Measurements from ENCODE around the gene CD22.
"Not testable (repeated sequence)": the region's sequence is repeated elsewhere in the genome, so short reads cannot be mapped to it uniquely, and the experiment has no call there.

The CD22 gene

GRCh38 chr19:35363711-35364425 is 34.9 kb downstream of the CD22 start:
- in situ Hi-C loops (cut with HindIII; ENCODE audit: low pct_unique_long_range_greater_than_20kb, low sequenced_read_pairs) = no loop called here
- no peak for TF ChIP-seq JUND (IDR thresholded peaks at IDR 0.05; ENCODE audit: low read depth)
- no peak for DNase-seq (ENCODE audit: low read depth in 1 of 2, low spot score in 1 of 2)

DNA sequence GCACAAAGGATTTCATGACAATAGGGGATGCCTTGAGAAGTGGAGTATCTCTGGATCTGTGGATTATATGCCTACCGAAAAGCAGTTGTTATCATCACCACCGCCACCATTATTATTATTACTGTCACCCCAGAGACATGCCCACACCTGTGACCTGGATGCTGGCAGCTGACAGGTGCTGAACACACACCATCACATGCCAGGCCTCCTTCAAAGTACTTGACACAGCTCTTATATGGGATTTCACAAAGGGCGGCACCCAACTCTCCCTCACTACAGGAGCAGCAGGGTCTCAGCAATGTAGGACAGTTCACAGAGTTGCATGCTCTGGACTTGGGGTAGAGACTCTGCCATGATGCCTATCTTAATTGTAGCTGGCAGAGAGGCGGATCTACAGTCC is 36.3 kb downstream of the CD22 start:
- in situ Hi-C loops (cut with HindIII; ENCODE audit: low pct_unique_long_range_greater_than_20kb, low sequenced_read_pairs) = no loop called here
- no peak for TF ChIP-seq JUND (IDR thresholded peaks at IDR 0.05; ENCODE audit: low read depth)
- DNase-seq (ENCODE audit: low read depth in 1 of 2, low spot score in 1 of 2) = no peak

DNA sequence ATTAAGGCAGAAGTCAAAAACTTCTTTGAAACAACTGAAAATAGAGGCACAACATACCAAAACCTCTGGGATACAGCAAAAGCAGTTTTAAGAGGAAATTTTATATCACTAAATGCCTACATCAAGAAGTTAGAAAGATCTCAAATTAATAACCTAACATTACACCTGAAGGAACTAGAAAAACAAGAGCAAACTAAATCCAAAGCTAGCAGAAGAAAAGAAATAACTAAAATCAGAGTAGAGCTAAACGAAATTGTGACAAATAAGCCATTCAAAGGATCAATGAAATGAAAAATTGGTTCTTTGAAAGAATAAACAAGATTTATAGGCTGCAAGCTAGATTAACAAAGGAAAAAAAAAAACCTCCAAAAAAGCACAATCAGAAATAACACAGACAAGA is 39.4 kb downstream of the CD22 start:
- no peak for DNase-seq (ENCODE audit: low read depth in 1 of 2, low spot score in 1 of 2)
- no peak for TF ChIP-seq JUND (IDR thresholded peaks at IDR 0.05; ENCODE audit: low read depth)
- in situ Hi-C loops (cut with HindIII; ENCODE audit: low pct_unique_long_range_greater_than_20kb, low sequenced_read_pairs) = no loop called here

GRCh38 chr19:35369522-35369921 is 40.5 kb downstream of the CD22 start:
- TF ChIP-seq JUND (IDR thresholded peaks at IDR 0.05; ENCODE audit: low read depth) = no peak
- in situ Hi-C loops (cut with HindIII; ENCODE audit: low pct_unique_long_range_greater_than_20kb, low sequenced_read_pairs) = no loop called here
- no peak for DNase-seq (ENCODE audit: low read depth in 1 of 2, low spot score in 1 of 2)

- in situ Hi-C loops (cut with HindIII; ENCODE audit: low pct_unique_long_range_greater_than_20kb, low sequenced_read_pairs) = no loop called here
- TF ChIP-seq JUND (IDR thresholded peaks at IDR 0.05; ENCODE audit: low read depth) = no peak
- no peak for DNase-seq (ENCODE audit: low read depth in 1 of 2, low spot score in 1 of 2)
Measured at GRCh38 chr19:35370722-35371121, 41.7 kb downstream of the CD22 start, which contains the start of gene GPR42. GPR42 (plus strand) TSS chr19:35371068; CDS start chr19:35371360, 292 bp downstream.

GRCh38 chr19:35373492-35373891 is 44.5 kb downstream of the CD22 start:
- DNase-seq (ENCODE audit: low read depth in 1 of 2, low spot score in 1 of 2) = no peak
- no peak for TF ChIP-seq JUND (IDR thresholded peaks at IDR 0.05; ENCODE audit: low read depth)
- in situ Hi-C loops (cut with HindIII; ENCODE audit: low pct_unique_long_range_greater_than_20kb, low sequenced_read_pairs) = no loop called here

GRCh38 chr19:35374031-35374430 is 45.0 kb downstream of the CD22 start:
- DNase-seq (ENCODE audit: low read depth in 1 of 2, low spot score in 1 of 2); in situ Hi-C loops (cut with HindIII; ENCODE audit: low pct_unique_long_range_greater_than_20kb, low sequenced_read_pairs): not testable (repeated sequence)

GRCh38 chr19:35375505-35376307 is 46.7 kb downstream of the CD22 start:
- no peak for DNase-seq (ENCODE audit: low read depth in 1 of 2, low spot score in 1 of 2)
- TF ChIP-seq JUND (IDR thresholded peaks at IDR 0.05; ENCODE audit: low read depth) = no peak
- in situ Hi-C loops (cut with HindIII; ENCODE audit: low pct_unique_long_range_greater_than_20kb, low sequenced_read_pairs) = no loop called here

DNA sequence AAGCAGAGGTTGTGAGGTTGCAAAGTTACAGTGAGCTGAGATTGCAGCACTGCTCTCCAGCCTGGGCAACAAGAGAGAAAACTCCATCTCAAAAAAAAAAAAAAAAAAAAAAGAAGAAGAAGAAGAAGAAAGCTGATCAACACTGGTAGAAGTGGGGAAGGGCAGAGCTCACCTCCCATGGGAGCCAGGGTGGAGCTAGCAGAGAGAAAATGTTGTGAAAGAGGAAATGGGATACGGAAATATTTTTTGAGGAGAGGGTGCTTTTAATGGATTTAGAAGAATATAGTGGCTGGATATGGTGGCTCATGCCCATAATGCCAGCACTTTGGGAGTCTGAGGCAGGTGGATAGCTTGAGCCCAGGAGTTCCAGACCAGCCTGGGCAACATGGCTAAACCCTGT is 48.7 kb downstream of the CD22 start:
- in situ Hi-C loops (cut with HindIII; ENCODE audit: low pct_unique_long_range_greater_than_20kb, low sequenced_read_pairs) = no loop called here
- no peak for TF ChIP-seq JUND (IDR thresholded peaks at IDR 0.05; ENCODE audit: low read depth)
- no peak for DNase-seq (ENCODE audit: low read depth in 1 of 2, low spot score in 1 of 2)

DNA sequence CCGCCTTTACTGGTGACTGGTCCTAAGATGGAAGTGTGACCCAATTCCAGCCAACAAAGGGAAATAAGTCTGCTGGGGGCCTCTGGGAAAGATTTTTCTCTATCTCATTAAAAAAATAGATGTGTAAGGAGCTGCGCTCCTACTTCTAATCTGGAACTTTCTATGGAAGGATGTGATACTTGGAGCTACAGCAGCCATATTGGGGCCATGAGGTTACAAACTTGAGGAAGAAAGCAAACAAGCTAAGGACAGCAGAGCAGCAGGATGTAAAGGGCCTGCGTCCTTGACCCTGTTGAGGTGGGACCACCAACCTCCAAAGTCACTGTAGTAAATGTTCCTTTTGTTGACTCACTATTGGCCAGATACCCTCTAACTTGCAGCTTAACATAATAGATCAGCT is 49.4 kb downstream of the CD22 start:
- no peak for TF ChIP-seq JUND (IDR thresholded peaks at IDR 0.05; ENCODE audit: low read depth)
- in situ Hi-C loops (cut with HindIII; ENCODE audit: low pct_unique_long_range_greater_than_20kb, low sequenced_read_pairs) = no loop called here

DNA sequence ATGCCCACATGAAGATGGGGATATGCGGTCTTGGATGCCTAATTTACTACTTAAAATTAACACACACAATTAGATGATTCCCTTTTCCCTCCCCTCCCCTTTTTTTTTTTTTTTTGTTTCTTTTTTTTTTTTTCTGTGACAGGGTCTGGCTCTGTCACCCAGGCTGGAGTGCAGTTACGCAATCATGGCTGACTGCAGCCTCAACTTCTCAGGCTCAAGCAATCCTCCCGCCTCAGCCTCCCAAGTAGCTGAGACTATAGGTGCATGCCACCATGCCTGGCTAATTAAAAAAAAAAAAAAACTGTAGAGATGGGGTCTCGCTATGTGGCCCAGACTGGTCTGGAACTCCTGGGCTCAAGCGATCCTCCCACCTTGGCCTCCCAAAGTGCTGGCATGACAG is 50.6 kb downstream of the CD22 start:
- in situ Hi-C loops (cut with HindIII; ENCODE audit: low pct_unique_long_range_greater_than_20kb, low sequenced_read_pairs); DNase-seq (ENCODE audit: low read depth in 1 of 2, low spot score in 1 of 2): not testable (repeated sequence)

More for the DNA sequence above, 49.4 kb downstream of the CD22 start:
- DNase-seq (ENCODE audit: low read depth in 1 of 2, low spot score in 1 of 2) = no peak

DNA sequence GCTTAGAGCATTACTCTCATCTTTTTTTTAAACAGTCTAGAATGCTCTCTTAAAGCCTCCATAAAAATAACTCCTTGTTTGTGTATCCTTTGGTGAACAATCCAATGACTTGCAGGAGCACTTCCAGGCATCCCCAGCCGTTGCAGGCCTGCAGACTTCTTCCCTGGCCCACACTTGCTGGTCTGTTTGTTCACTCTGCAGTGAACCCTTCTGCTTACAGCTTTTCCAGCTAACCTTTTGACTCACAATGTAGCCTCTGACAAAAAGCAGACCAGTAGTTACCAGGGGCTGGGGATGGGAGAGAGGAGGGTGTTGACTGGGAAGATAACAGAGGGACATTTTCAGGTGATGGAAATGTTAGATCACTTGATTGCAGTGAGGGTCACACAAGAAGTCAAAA is 51.0 kb downstream of the CD22 start:
- in situ Hi-C loops (cut with HindIII; ENCODE audit: low pct_unique_long_range_greater_than_20kb, low sequenced_read_pairs) = no loop called here
- DNase-seq (ENCODE audit: low read depth in 1 of 2, low spot score in 1 of 2) = no peak
- TF ChIP-seq JUND (IDR thresholded peaks at IDR 0.05; ENCODE audit: low read depth) = no peak

- TF ChIP-seq JUND (IDR thresholded peaks at IDR 0.05; ENCODE audit: low read depth) = no peak
- no peak for DNase-seq (ENCODE audit: low read depth in 1 of 2, low spot score in 1 of 2)
- in situ Hi-C loops (cut with HindIII; ENCODE audit: low pct_unique_long_range_greater_than_20kb, low sequenced_read_pairs) = no loop called here
Measured at GRCh38 chr19:35380450-35381124, 51.6 kb downstream of the CD22 start.
